ENCODE measurements around the gene IL13RA2. TPM values are rescaled to one million over a fixed set of nuclear protein-coding genes. Genes with fewer than 3 reads are reported as not detected.

The IL13RA2 gene
- not detected for polyA plus RNA-seq (2013, experiment 1 of 4)
- not detected for polyA plus RNA-seq (2013, experiment 2 of 4)
- not detected for polyA plus RNA-seq (2013, experiment 3 of 4)
- not detected for polyA plus RNA-seq (2013, experiment 4 of 4)

GRCh38 chrX:115017455-115017854 lies at the start of gene IL13RA2:
TSS of gene IL13RA2 (minus strand) at chrX:115017616. CDS start at chrX:115017269, 347 bp downstream.
- Histone ChIP-seq H3K4me1 (ENCODE audit: control insufficient read depth, insufficient read depth, low read length) (no peaks in the 10 kb centered on the region), H3K36me3 (ENCODE audit: control insufficient read depth, insufficient read depth, low read length) (no peaks in the 10 kb centered on the region), H3K27ac (ENCODE audit: insufficient read depth, low read depth, low read length, poor library complexity, severe bottlenecking) (no peak within 1 kb of the TSS), H3K4me3 (ENCODE audit: insufficient read depth, low read depth, low read length) (no peak within 1 kb of the TSS), H3K9me3 (ENCODE audit: control insufficient read depth, low read length) (no peaks in the 10 kb centered on the region), H3K27me3 (ENCODE audit: control insufficient read depth, insufficient read depth, low read length, poor library complexity, severe bottlenecking) (no peaks in the 10 kb centered on the region)
- WGBS, 2 experiments, result 93% methylated on average over 10 of the region's 11 CpGs

- H3K27me3 ChIP-seq (ENCODE audit: control insufficient read depth, insufficient read depth, low read length, poor library complexity, severe bottlenecking), result no peaks in the 10 kb centered on the region
- H3K4me3 ChIP-seq (ENCODE audit: insufficient read depth, low read depth, low read length), result no peak overlapping the region
- H3K36me3 ChIP-seq (ENCODE audit: control insufficient read depth, insufficient read depth, low read length), result no peaks in the 10 kb centered on the region
- H3K4me1 ChIP-seq (ENCODE audit: control insufficient read depth, insufficient read depth, low read length), result no peaks in the 10 kb centered on the region
- H3K9me3 ChIP-seq (ENCODE audit: control insufficient read depth, low read length), result no peaks in the 10 kb centered on the region
- H3K27ac ChIP-seq (ENCODE audit: insufficient read depth, low read depth, low read length, poor library complexity, severe bottlenecking), result no peak overlapping the region
These were observed 47.9 kb upstream of the IL13RA2 start for GRCh38 chrX:115065304-115065703.

GRCh38 chrX:115060013-115060412 lies 42.6 kb upstream of the IL13RA2 start:
- no peaks in the 10 kb centered on the region for H3K4me1 ChIP-seq (ENCODE audit: control insufficient read depth, insufficient read depth, low read length)
- no peaks in the 10 kb centered on the region for H3K36me3 ChIP-seq (ENCODE audit: control insufficient read depth, insufficient read depth, low read length)
- H3K4me3 ChIP-seq (ENCODE audit: insufficient read depth, low read depth, low read length), result no peak overlapping the region
- H3K9me3 ChIP-seq (ENCODE audit: control insufficient read depth, low read length), result no peaks in the 10 kb centered on the region
- 57 to 72% methylated on average over 2 of the region's 2 CpGs for WGBS, 2 experiments
- H3K27me3 ChIP-seq (ENCODE audit: control insufficient read depth, insufficient read depth, low read length, poor library complexity, severe bottlenecking), result no peaks in the 10 kb centered on the region
- H3K27ac ChIP-seq (ENCODE audit: insufficient read depth, low read depth, low read length, poor library complexity, severe bottlenecking), result no peak overlapping the region

GRCh38 chrX:115058276-115058675 lies 40.9 kb upstream of the IL13RA2 start:
- H3K9me3 ChIP-seq (ENCODE audit: control insufficient read depth, low read length), result no peaks in the 10 kb centered on the region
- WGBS, 2 experiments, result 94% methylated on average over 2 of the region's 3 CpGs; no CpG with 5 or more reads in 1 of the 2 experiments
- no peaks in the 10 kb centered on the region for H3K36me3 ChIP-seq (ENCODE audit: control insufficient read depth, insufficient read depth, low read length)
- H3K27ac ChIP-seq (ENCODE audit: insufficient read depth, low read depth, low read length, poor library complexity, severe bottlenecking), result no peak overlapping the region
- H3K4me3 ChIP-seq (ENCODE audit: insufficient read depth, low read depth, low read length), result no peak overlapping the region
- no peaks in the 10 kb centered on the region for H3K4me1 ChIP-seq (ENCODE audit: control insufficient read depth, insufficient read depth, low read length)
- no peaks in the 10 kb centered on the region for H3K27me3 ChIP-seq (ENCODE audit: control insufficient read depth, insufficient read depth, low read length, poor library complexity, severe bottlenecking)

GRCh38 chrX:115054876-115055275 lies 37.5 kb upstream of the IL13RA2 start:
- no peaks in the 10 kb centered on the region for H3K36me3 ChIP-seq (ENCODE audit: control insufficient read depth, insufficient read depth, low read length)
- WGBS, 2 experiments, result 93 to 97% methylated on average over 3 of the region's 3 CpGs
- no peaks in the 10 kb centered on the region for H3K4me1 ChIP-seq (ENCODE audit: control insufficient read depth, insufficient read depth, low read length)
- H3K27ac ChIP-seq (ENCODE audit: insufficient read depth, low read depth, low read length, poor library complexity, severe bottlenecking), result no peak overlapping the region
- no peak overlapping the region for H3K4me3 ChIP-seq (ENCODE audit: insufficient read depth, low read depth, low read length)
- H3K27me3 ChIP-seq (ENCODE audit: control insufficient read depth, insufficient read depth, low read length, poor library complexity, severe bottlenecking), result no peaks in the 10 kb centered on the region
- no peaks in the 10 kb centered on the region for H3K9me3 ChIP-seq (ENCODE audit: control insufficient read depth, low read length)

GRCh38 chrX:115053223-115053622 lies 35.8 kb upstream of the IL13RA2 start:
- H3K27me3 ChIP-seq (ENCODE audit: control insufficient read depth, insufficient read depth, low read length, poor library complexity, severe bottlenecking), result no peaks in the 10 kb centered on the region
- H3K4me3 ChIP-seq (ENCODE audit: insufficient read depth, low read depth, low read length), result no peak overlapping the region
- H3K4me1 ChIP-seq (ENCODE audit: control insufficient read depth, insufficient read depth, low read length), result no peaks in the 10 kb centered on the region
- 79 to 80% methylated on average over 1 of the region's 1 CpG for WGBS, 2 experiments
- no peak overlapping the region for H3K27ac ChIP-seq (ENCODE audit: insufficient read depth, low read depth, low read length, poor library complexity, severe bottlenecking)
- no peaks in the 10 kb centered on the region for H3K9me3 ChIP-seq (ENCODE audit: control insufficient read depth, low read length)
- no peaks in the 10 kb centered on the region for H3K36me3 ChIP-seq (ENCODE audit: control insufficient read depth, insufficient read depth, low read length)

- no peak overlapping the region for H3K4me3 ChIP-seq (ENCODE audit: insufficient read depth, low read depth, low read length)
- H3K4me1 ChIP-seq (ENCODE audit: control insufficient read depth, insufficient read depth, low read length), result no peaks in the 10 kb centered on the region
- H3K27me3 ChIP-seq (ENCODE audit: control insufficient read depth, insufficient read depth, low read length, poor library complexity, severe bottlenecking), result no peaks in the 10 kb centered on the region
- no peak overlapping the region for H3K27ac ChIP-seq (ENCODE audit: insufficient read depth, low read depth, low read length, poor library complexity, severe bottlenecking)
- no peaks in the 10 kb centered on the region for H3K36me3 ChIP-seq (ENCODE audit: control insufficient read depth, insufficient read depth, low read length)
- no peaks in the 10 kb centered on the region for H3K9me3 ChIP-seq (ENCODE audit: control insufficient read depth, low read length)
These were observed 30.3 kb upstream of the IL13RA2 start for GRCh38 chrX:115047715-115048114.

- Histone ChIP-seq H3K4me3 (ENCODE audit: insufficient read depth, low read depth, low read length) (no peak overlapping the region), H3K9me3 (ENCODE audit: control insufficient read depth, low read length) (no peaks in the 10 kb centered on the region), H3K4me1 (ENCODE audit: control insufficient read depth, insufficient read depth, low read length) (no peaks in the 10 kb centered on the region), H3K36me3 (ENCODE audit: control insufficient read depth, insufficient read depth, low read length) (no peaks in the 10 kb centered on the region), H3K27me3 (ENCODE audit: control insufficient read depth, insufficient read depth, low read length, poor library complexity, severe bottlenecking) (no peaks in the 10 kb centered on the region), H3K27ac (ENCODE audit: insufficient read depth, low read depth, low read length, poor library complexity, severe bottlenecking) (no peak overlapping the region)
These were observed 29.8 kb upstream of the IL13RA2 start for GRCh38 chrX:115047181-115047580.

GRCh38 chrX:115040417-115040816 lies 23.0 kb upstream of the IL13RA2 start:
- Histone ChIP-seq H3K27ac (ENCODE audit: insufficient read depth, low read depth, low read length, poor library complexity, severe bottlenecking) (no peak overlapping the region), H3K27me3 (ENCODE audit: control insufficient read depth, insufficient read depth, low read length, poor library complexity, severe bottlenecking) (no peaks in the 10 kb centered on the region), H3K36me3 (ENCODE audit: control insufficient read depth, insufficient read depth, low read length) (no peaks in the 10 kb centered on the region), H3K9me3 (ENCODE audit: control insufficient read depth, low read length) (no peaks in the 10 kb centered on the region), H3K4me3 (ENCODE audit: insufficient read depth, low read depth, low read length) (no peak overlapping the region), H3K4me1 (ENCODE audit: control insufficient read depth, insufficient read depth, low read length) (no peaks in the 10 kb centered on the region)
- 95% methylated on average over 2 of the region's 4 CpGs for WGBS, 2 experiments

GRCh38 chrX:115038406-115038805 lies 21.0 kb upstream of the IL13RA2 start:
- Histone ChIP-seq H3K4me3 (ENCODE audit: insufficient read depth, low read depth, low read length) (no peak overlapping the region), H3K9me3 (ENCODE audit: control insufficient read depth, low read length) (no peaks in the 10 kb centered on the region), H3K36me3 (ENCODE audit: control insufficient read depth, insufficient read depth, low read length) (no peaks in the 10 kb centered on the region), H3K4me1 (ENCODE audit: control insufficient read depth, insufficient read depth, low read length) (no peaks in the 10 kb centered on the region), H3K27me3 (ENCODE audit: control insufficient read depth, insufficient read depth, low read length, poor library complexity, severe bottlenecking) (no peaks in the 10 kb centered on the region), H3K27ac (ENCODE audit: insufficient read depth, low read depth, low read length, poor library complexity, severe bottlenecking) (no peak overlapping the region)
- WGBS, 2 experiments, result 83 to 94% methylated on average over 1 of the region's 1 CpG

- Histone ChIP-seq H3K9me3 (ENCODE audit: control insufficient read depth, low read length) (no peaks in the 10 kb centered on the region), H3K4me1 (ENCODE audit: control insufficient read depth, insufficient read depth, low read length) (no peaks in the 10 kb centered on the region), H3K27ac (ENCODE audit: insufficient read depth, low read depth, low read length, poor library complexity, severe bottlenecking) (no peak overlapping the region), H3K27me3 (ENCODE audit: control insufficient read depth, insufficient read depth, low read length, poor library complexity, severe bottlenecking) (no peaks in the 10 kb centered on the region), H3K36me3 (ENCODE audit: control insufficient read depth, insufficient read depth, low read length) (no peaks in the 10 kb centered on the region), H3K4me3 (ENCODE audit: insufficient read depth, low read depth, low read length) (no peak overlapping the region)
- 89% methylated on average over 1 of the region's 1 CpG; no CpG with 5 or more reads in 1 of the 2 experiments for WGBS, 2 experiments
These were observed 18.6 kb upstream of the IL13RA2 start for GRCh38 chrX:115036029-115036428.
